ENCODE measurements around the gene FAM187B. TPM values are rescaled to one million over a fixed set of nuclear protein-coding genes. Genes with fewer than 3 reads are reported as not detected.
"Not testable (repeated sequence)": the region's sequence is repeated elsewhere in the genome, so short reads cannot be mapped to it uniquely, and the experiment has no call there.

FAM187B gene
- polyA plus RNA-seq, 1 experiment = not detected

DNA sequence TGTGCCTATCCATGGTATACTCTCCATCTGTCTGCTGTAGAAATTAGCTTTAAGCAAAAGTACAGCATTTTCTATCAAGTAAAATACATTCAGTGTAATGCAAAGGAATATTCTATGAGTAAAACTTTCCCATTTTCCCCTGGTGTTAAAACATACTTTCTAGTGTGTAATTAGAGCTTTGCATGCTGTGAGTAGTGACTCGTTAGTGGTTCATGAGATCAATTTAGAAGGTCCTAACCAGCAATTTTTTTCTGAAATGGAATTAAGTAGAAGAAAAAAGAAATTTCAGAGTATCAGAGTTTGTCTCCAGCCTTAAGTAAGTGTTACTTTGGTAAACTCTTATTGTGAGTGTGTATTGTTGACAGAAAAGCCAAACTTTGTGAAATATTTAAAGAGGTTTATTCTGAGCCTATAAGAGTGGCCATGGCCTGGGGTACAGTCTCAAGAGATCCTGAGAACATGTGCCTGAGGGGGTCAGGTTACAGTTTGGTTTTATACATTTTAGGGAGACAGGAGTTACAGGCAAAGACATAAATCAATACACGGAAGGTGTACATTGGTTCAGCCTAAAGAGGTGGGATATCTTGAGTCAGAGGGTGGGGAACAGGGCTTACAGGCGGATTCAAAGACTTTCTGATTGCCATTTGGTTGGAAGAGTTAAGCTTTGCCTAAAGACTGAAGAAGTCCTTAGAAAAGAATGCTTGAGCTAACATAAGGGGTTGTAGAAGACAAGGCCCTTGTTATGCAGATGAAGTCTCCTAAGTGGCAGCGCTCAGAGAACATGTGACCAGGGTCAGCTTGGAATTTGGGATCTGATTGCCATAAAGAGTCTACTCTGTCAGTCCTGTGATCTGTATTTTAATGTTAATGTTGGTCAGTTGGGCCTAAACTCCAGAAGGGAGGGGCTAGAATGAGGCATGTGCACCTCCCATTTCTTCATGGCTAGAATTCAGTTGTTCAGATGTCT lies 25.5 kb downstream of the FAM187B start:
- DNase-seq (ENCODE audit: low read depth) = no peak
- Histone ChIP-seq H3K27me3 (ENCODE audit: control insufficient read depth, insufficient read depth, low read length) (peaks cover 1% of the 10 kb centered on the region), H3K4me3 (ENCODE audit: low read depth, low read length) (no peak overlapping the region), H3K36me3 (ENCODE audit: control insufficient read depth, insufficient read depth, low read length) (no peaks in the 10 kb centered on the region)
- TF ChIP-seq CTCF (IDR thresholded peaks at IDR 0.05; ENCODE audit: insufficient read depth, low read depth, low read length) = no peak
- POLR2A ChIA-PET = no interaction called here
- CTCF ChIA-PET = no interaction called here

- TF ChIP-seq CTCF (IDR thresholded peaks at IDR 0.05; ENCODE audit: insufficient read depth, low read depth, low read length) = no peak
- H3K36me3 ChIP-seq (ENCODE audit: control insufficient read depth, insufficient read depth, low read length) = no peaks in the 10 kb centered on the region
- ChIA-PET POLR2A (no interaction called here), CTCF (interaction anchor here (0.6 kb wide), 2 partner anchors 10 to 765 kb away, joined by 3 read pairs; no protein-coding TSS in a partner anchor)
- no peak overlapping the region for H3K4me3 ChIP-seq (ENCODE audit: low read depth, low read length)
- DNase-seq (ENCODE audit: low read depth) = no peak
- peaks cover 2% of the 10 kb centered on the region for H3K27me3 ChIP-seq (ENCODE audit: control insufficient read depth, insufficient read depth, low read length)
Observed at GRCh38 chr19:35199481-35199880, 29.1 kb downstream of the FAM187B start.

DNA sequence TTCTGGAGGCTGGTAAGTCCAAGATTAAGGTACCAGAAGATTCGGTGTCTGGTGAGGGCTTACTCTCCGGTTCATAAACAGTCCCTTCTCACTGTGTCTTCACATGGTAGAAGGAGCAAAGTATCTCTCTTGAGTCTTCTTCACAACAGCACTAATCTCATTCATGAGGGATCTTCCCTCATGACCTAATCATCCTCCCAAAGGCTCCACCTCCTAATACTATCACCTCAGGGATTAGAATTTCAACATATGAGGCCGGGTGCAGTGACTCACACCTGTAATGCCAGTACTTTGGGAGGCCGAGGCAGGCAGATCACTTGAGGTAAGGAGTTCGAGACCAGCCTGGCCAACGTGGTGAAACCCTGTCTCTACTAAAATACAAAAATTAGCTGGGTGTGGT lies 31.7 kb downstream of the FAM187B start:
- CTCF ChIA-PET; DNase-seq (ENCODE audit: low read depth); H3K4me3 ChIP-seq (ENCODE audit: low read depth, low read length); H3K27me3 ChIP-seq (ENCODE audit: control insufficient read depth, insufficient read depth, low read length); POLR2A ChIA-PET; H3K36me3 ChIP-seq (ENCODE audit: control insufficient read depth, insufficient read depth, low read length): not testable (repeated sequence)

DNA sequence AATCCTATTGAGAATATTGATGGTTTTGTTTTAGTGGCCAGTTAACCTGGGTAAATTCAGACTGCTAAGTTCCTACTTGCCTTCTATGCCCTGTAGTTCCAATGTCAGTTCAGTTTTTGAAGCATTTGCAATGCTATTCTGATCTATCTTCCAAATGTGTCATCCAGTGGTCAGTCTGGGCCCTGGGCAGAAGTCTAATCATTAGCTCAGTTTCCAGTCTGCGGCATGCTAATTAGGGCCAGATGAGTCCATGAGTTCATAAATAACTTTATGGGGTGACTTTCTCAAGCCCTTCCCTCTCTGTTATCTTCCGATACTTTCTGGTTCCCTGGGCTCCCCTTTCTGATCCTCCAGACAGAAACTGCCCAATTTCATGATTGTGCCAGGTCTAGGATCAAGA lies 32.7 kb downstream of the FAM187B start:
- DNase-seq (ENCODE audit: low read depth) = peak; percentile 10
- ChIA-PET CTCF (interaction anchor here (0.9 to 1.5 kb wide), 3 partner anchors 10 to 54 kb away, joined by 3 to 4 read pairs (median 3); no protein-coding TSS in a partner anchor), POLR2A (no interaction called here)
- Histone ChIP-seq H3K27me3 (ENCODE audit: control insufficient read depth, insufficient read depth, low read length) (peaks cover 2% of the 10 kb centered on the region), H3K36me3 (ENCODE audit: control insufficient read depth, insufficient read depth, low read length) (no peaks in the 10 kb centered on the region), H3K4me3 (ENCODE audit: low read depth, low read length) (no peak overlapping the region)
- no peak for TF ChIP-seq CTCF (IDR thresholded peaks at IDR 0.05; ENCODE audit: insufficient read depth, low read depth, low read length)

DNA sequence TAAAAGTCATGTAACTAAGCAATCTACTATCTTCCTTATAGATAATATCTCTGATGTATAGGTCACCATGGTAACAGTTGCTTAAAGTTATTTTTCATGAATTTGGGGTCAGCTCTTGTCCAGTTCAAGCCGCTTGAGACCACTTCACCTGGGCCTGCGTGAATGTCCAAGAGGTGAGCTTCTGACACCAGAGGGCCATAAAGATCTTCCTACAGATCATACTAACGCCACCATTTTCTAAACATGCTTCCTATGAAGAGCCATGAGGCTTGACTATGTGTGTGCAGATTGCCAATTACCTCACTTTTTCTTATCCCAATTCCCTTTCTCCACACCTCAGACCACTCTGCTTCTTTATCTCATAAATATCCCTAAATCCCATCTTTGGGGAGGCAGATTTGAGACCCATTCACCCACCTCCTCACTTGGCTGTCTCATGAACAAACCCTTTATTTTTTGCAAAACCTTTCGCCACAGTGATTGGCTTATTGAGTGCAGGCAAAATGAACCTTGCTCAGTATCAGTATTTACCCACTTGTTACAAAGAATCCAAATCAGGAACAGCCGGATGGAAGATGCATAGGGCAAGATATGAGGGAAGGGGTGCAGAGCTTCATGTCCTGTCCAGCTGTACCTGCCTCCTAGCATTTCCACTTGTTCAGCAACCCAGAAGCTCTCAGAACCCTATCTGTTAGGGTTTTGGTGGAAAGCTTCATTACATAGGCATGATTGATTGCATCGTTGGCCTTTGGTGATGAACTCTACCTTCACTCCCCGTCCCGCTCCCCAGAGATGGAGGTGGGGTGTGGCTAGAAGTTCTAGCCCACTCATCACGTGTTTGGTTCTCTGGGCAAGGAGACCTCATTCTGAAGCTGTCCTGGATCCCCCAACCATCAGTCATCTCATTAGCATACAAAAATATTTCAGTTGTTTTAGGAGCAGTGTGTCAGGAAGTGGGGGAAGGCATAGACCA lies 34.2 kb downstream of the FAM187B start:
- peaks cover 2% of the 10 kb centered on the region for H3K27me3 ChIP-seq (ENCODE audit: control insufficient read depth, insufficient read depth, low read length)
- no peaks in the 10 kb centered on the region for H3K36me3 ChIP-seq (ENCODE audit: control insufficient read depth, insufficient read depth, low read length)
- POLR2A ChIA-PET = no interaction called here
- CTCF ChIA-PET = interaction anchor here (1.5 kb wide), 1 partner anchor 53 kb away, joined by 4 read pairs; no protein-coding TSS in a partner anchor
- no peak for DNase-seq (ENCODE audit: low read depth)
- TF ChIP-seq CTCF (IDR thresholded peaks at IDR 0.05; ENCODE audit: insufficient read depth, low read depth, low read length) = no peak
- H3K4me3 ChIP-seq (ENCODE audit: low read depth, low read length) = no peak overlapping the region
